Peyer's patch (tissue), 4 donors: ENCODE measurements around the gene ARMC9.

Experiments
- POLR2A ChIP-seq, 2 donors: fragments of 450-650 bp; IDR thresholded peaks; one replicate each; pipeline ENCODE4 v1.5.1; 2017; ENCODE audit warnings: antibody characterized with exemption in 2 of 2, mild to moderate bottlenecking in 2 of 2, moderate library complexity in 2 of 2
- TF ChIP-seq, protein P1 (sequence below), 6 experiments: fragments of 450-650 bp in 4 of 6; fragments of 200-600 bp in 2 of 6; sonication (generic) in 1 of 6; IDR thresholded peaks; one replicate each; pipeline ENCODE4 v1.5.1; 2017 to 2019; ENCODE audit warnings: antibody characterized with exemption in 6 of 6, mild to moderate bottlenecking in 3 of 6, moderate library complexity in 1 of 6

GRCh38 chr2:231184319-231184718 is 14.1 kb upstream of the ARMC9 start:
- TF ChIP-seq, protein P1, sequence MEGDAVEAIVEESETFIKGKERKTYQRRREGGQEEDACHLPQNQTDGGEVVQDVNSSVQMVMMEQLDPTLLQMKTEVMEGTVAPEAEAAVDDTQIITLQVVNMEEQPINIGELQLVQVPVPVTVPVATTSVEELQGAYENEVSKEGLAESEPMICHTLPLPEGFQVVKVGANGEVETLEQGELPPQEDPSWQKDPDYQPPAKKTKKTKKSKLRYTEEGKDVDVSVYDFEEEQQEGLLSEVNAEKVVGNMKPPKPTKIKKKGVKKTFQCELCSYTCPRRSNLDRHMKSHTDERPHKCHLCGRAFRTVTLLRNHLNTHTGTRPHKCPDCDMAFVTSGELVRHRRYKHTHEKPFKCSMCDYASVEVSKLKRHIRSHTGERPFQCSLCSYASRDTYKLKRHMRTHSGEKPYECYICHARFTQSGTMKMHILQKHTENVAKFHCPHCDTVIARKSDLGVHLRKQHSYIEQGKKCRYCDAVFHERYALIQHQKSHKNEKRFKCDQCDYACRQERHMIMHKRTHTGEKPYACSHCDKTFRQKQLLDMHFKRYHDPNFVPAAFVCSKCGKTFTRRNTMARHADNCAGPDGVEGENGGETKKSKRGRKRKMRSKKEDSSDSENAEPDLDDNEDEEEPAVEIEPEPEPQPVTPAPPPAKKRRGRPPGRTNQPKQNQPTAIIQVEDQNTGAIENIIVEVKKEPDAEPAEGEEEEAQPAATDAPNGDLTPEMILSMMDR (IDR thresholded peaks at IDR 0.05): no peak
- TF ChIP-seq POLR2A (IDR thresholded peaks at IDR 0.05): no peak
